HCT116 (cell line): Measurements from ENCODE around the gene BCAR1. TPM values are rescaled to one million over a fixed set of nuclear protein-coding genes. Genes with fewer than 3 reads are reported as not detected.

ENCODE experiments used
- ATAC-seq: fragments of 200-7000 bp; cut with Tn5 transposase; 2 replicates; pipeline ENCODE4 v1.9.1; 2020; ENCODE audit warnings: mild to moderate bottlenecking, moderate library complexity
- BruUV-seq: library from RNA; stranded (reverse); fragments of 400-500 nt; replicated peaks from 2 replicates; lab custom pipeline; 2021; lab: Mats Ljungman, UMichigan
- CTCF ChIA-PET: fragments of 300-600 bp; sonication (Branson Sonifier 250); formaldehyde crosslinking; loops from one replicate; lab custom pipeline; 2021; ENCODE audit warnings: antibody characterized with exemption; lab: Charles Lee
- POLR2A ChIA-PET: fragments of 300-600, 350-600 bp; sonication (Branson Sonifier 250); formaldehyde crosslinking; loops from one replicate; lab custom pipeline; 2021; ENCODE audit warnings: antibody characterized with exemption; lab: Charles Lee
- RAD21 ChIA-PET, 2 experiments: fragments of 300-600 bp; sonication (Branson Sonifier 250); formaldehyde crosslinking; loops; one replicate each; lab custom pipeline; 2023; ENCODE audit warnings: low total read pairs in 2 of 2; ENCODE audit not compliant: uncharacterized antibody in 2 of 2, unreplicated experiment in 2 of 2, low non-redundant PET in 1 of 2; lab: Charles Lee
- DNase-seq: peaks from one replicate; pipeline ENCODE4 v3.0.0-alpha.2; 2010; ENCODE audit warnings: low read depth, low spot score
- H2AFZ ChIP-seq: fragments of 200-600 bp; shearing (Covaris generic), sonication (generic); 2 replicates; pipeline ENCODE4 v1.6.1; 2017; ENCODE audit warnings: low read depth, mixed run types, mixed read lengths, antibody characterized with exemption, low read length; ENCODE audit not compliant: poor library complexity, severe bottlenecking
- H3K27ac ChIP-seq: 2 replicates; pipeline ENCODE4 v1.5.1; 2012; ENCODE audit warnings: low read depth, low read length
- H3K27me3 ChIP-seq: fragments of 200-600 bp; sonication (generic); 2 replicates; pipeline ENCODE4 v1.6.1; 2016; ENCODE audit warnings: mixed run types, low read length, mixed read lengths; ENCODE audit not compliant: insufficient read depth
- H3K36me3 ChIP-seq, 2 experiments: fragments of 200-500 bp in 1 of 2; fragments of 200-600 bp in 1 of 2; sonication (Bioruptor generic) in 1 of 2; sonication (generic) in 1 of 2; 2 replicates each; pipeline versions ENCODE4 v1.5.1 to v1.6.1; 2014 to 2016; ENCODE audit warnings: low read length in 2 of 2, inconsistent platforms in 1 of 2, mixed read lengths in 1 of 2, mixed run types in 1 of 2; ENCODE audit not compliant: insufficient read depth in 2 of 2, control insufficient read depth in 1 of 2
- H3K4me1 ChIP-seq, 2 experiments: fragments of 200-600 bp in 1 of 2; sonication (generic) in 1 of 2; 2 replicates each; pipeline versions ENCODE4 v1.5.1 to v1.6.1; 2012 to 2017; ENCODE audit warnings: low read length in 2 of 2, inconsistent platforms in 1 of 2, mild to moderate bottlenecking in 1 of 2, mixed read lengths in 1 of 2, mixed run types in 1 of 2, moderate library complexity in 1 of 2; ENCODE audit not compliant: insufficient read depth in 2 of 2, control insufficient read depth in 1 of 2
- H3K4me2 ChIP-seq: fragments of 200-600 bp; sonication (generic); 2 replicates; pipeline ENCODE4 v1.6.1; 2017; ENCODE audit warnings: mixed run types, low read length, mixed read lengths
- H3K4me3 ChIP-seq, 2 experiments: fragments of 200-600 bp in 1 of 2; sonication (generic) in 1 of 2; replicated peaks in 1 of 2; 2 replicates each; pipeline ENCODE4 v1.5.1; 2011 to 2016; ENCODE audit warnings: low read length in 2 of 2, control low read depth in 1 of 2, low read depth in 1 of 2, mild to moderate bottlenecking in 1 of 2, mixed read lengths in 1 of 2, mixed run types in 1 of 2
- H3K79me2 ChIP-seq: fragments of 200-600 bp; sonication (generic); 2 replicates; pipeline ENCODE4 v1.6.1; 2017; ENCODE audit warnings: mild to moderate bottlenecking, mixed run types, low read length, moderate library complexity, mixed read lengths; ENCODE audit not compliant: insufficient read depth
- H3K9ac ChIP-seq: fragments of 200-600 bp; sonication (generic); 2 replicates; pipeline ENCODE4 v1.6.1; 2016; ENCODE audit warnings: low read length, mixed read lengths
- H3K9me2 ChIP-seq: fragments of 200-600 bp; sonication (generic), shearing (Covaris generic); 2 replicates; pipeline ENCODE4 v1.6.1; 2017; ENCODE audit warnings: mixed run types, mild to moderate bottlenecking, moderate library complexity; ENCODE audit not compliant: insufficient read depth
- H3K9me3 ChIP-seq, 2 experiments: fragments of 200-500 bp in 1 of 2; fragments of 200-600 bp in 1 of 2; sonication (Bioruptor generic) in 1 of 2; sonication (generic) in 1 of 2; 2 replicates each; pipeline ENCODE4 v1.6.1; 2014 to 2017; ENCODE audit warnings: low read length in 2 of 2, mixed read lengths in 2 of 2, inconsistent platforms in 1 of 2, low read depth in 1 of 2, mild to moderate bottlenecking in 1 of 2, mixed run types in 1 of 2, moderate library complexity in 1 of 2; ENCODE audit not compliant: control insufficient read depth in 1 of 2, insufficient read depth in 1 of 2
- H4K20me1 ChIP-seq: fragments of 200-600 bp; sonication (generic), shearing (Covaris generic); 2 replicates; pipeline ENCODE4 v1.6.1; 2017; ENCODE audit warnings: mixed run types, mild to moderate bottlenecking, moderate library complexity; ENCODE audit not compliant: insufficient read depth
- CBX3 ChIP-seq: IDR thresholded peaks from 2 replicates; pipeline ENCODE4 v1.6.1; 2012; ENCODE audit warnings: low read depth
- EGR1 ChIP-seq: IDR thresholded peaks from 2 replicates; pipeline ENCODE4 v1.6.1; 2012; ENCODE audit warnings: low read depth
- JUND ChIP-seq: IDR thresholded peaks from 2 replicates; pipeline ENCODE4 v1.6.1; 2012
- POLR2AphosphoS5 ChIP-seq: IDR thresholded peaks from 2 replicates; pipeline ENCODE4 v1.6.1; 2011; ENCODE audit warnings: mild to moderate bottlenecking, low read depth, low read length, moderate library complexity
- SIN3A ChIP-seq: IDR thresholded peaks from 2 replicates; pipeline ENCODE4 v1.6.1; 2012; ENCODE audit warnings: low read depth
- SP1 ChIP-seq: IDR thresholded peaks from 2 replicates; pipeline ENCODE4 v1.6.1; 2012; ENCODE audit warnings: low read depth
- SRF ChIP-seq: IDR thresholded peaks from 2 replicates; pipeline ENCODE4 v1.6.1; 2012; ENCODE audit warnings: low read depth
- YY1 ChIP-seq: IDR thresholded peaks from 2 replicates; pipeline ENCODE4 v1.6.1; 2011; ENCODE audit warnings: low read length, low read depth, moderate library complexity, mild to moderate bottlenecking; ENCODE audit not compliant: insufficient replicate concordance; ENCODE audit errors: extremely low read depth
- ZFX ChIP-seq: fragments of 450-650 bp; IDR thresholded peaks from 2 replicates; pipeline ENCODE4 v1.6.1; 2017
- intact Hi-C: fragments of 100-400 bp; cut with micrococcal nuclease; formaldehyde crosslinking; loops from 2 replicates; pipeline ENCODE4 v1.10.0; 2022
- total RNA-seq: library from RNA; stranded (reverse); gene quantifications from one replicate; pipeline ENCODE4 v1.2.1, GENCODE V29; 2021; ENCODE audit not compliant: unreplicated experiment
- TF ChIP-seq, protein P1 (sequence below): IDR thresholded peaks from 2 replicates; pipeline ENCODE4 v1.6.1; 2012; ENCODE audit warnings: low read depth

Gene BCAR1
- total RNA-seq, 1 experiment from 2014 or later: 49.6 TPM

DNA sequence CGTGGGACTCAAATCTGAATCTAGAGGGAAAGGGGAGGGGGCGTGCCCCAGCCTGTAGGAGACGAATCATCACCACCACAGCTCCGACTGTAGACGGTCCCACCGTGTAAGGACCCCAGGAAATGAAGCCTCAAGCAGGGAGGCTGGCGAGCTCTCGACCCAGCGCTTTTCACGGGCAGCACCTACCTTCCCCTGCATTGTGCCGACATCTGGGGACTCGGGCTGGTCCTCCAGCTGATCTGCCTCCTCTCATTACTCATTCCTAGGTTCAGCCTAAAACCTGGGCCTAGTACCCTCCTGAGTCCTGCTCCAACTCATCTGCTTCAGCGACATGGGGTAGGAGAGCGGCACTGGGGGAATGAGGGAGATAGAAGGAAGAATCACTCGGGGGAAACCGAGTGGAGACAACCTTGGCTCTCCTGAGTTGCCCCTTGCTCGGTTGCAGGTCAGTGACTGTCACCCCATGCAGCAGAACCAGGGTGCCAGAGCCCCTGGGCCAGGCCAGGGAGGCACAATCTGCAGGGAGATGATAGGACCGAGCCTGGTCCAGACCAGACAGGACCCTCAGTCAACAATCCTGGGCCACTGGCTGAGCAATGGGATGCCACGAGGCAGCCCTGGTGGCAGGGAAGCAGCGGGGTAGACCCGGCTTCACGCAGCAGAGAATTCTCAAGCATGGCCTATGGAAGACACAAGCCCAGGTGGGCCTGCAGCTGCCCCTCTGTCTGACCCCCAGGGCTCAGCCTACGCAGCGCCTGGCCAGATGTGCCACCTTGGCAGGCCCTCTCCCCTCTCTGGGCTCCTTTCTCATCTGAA is 833 bp upstream of the BCAR1 start:
- CTCF ChIA-PET: no interaction called here
- H2AFZ ChIP-seq: no peak overlapping the region
- no peak for ATAC-seq

More for the DNA sequence above, 833 bp upstream of the BCAR1 start:
- Histone ChIP-seq H3K27me3 (no peaks in the 10 kb centered on the region), H4K20me1 (no peaks in the 10 kb centered on the region), H3K9me3 (no peaks in the 10 kb centered on the region), H3K9ac (peak overlapping the region; percentile 56)
- no peak for DNase-seq
- TF ChIP-seq SIN3A (no peak), POLR2AphosphoS5 (no peak), JUND (no peak), ZFX (no peak), SP1 (no peak), YY1 (no peak), CBX3 (no peak), SRF (no peak), EGR1 (no peak)
- TF ChIP-seq, protein P1, sequence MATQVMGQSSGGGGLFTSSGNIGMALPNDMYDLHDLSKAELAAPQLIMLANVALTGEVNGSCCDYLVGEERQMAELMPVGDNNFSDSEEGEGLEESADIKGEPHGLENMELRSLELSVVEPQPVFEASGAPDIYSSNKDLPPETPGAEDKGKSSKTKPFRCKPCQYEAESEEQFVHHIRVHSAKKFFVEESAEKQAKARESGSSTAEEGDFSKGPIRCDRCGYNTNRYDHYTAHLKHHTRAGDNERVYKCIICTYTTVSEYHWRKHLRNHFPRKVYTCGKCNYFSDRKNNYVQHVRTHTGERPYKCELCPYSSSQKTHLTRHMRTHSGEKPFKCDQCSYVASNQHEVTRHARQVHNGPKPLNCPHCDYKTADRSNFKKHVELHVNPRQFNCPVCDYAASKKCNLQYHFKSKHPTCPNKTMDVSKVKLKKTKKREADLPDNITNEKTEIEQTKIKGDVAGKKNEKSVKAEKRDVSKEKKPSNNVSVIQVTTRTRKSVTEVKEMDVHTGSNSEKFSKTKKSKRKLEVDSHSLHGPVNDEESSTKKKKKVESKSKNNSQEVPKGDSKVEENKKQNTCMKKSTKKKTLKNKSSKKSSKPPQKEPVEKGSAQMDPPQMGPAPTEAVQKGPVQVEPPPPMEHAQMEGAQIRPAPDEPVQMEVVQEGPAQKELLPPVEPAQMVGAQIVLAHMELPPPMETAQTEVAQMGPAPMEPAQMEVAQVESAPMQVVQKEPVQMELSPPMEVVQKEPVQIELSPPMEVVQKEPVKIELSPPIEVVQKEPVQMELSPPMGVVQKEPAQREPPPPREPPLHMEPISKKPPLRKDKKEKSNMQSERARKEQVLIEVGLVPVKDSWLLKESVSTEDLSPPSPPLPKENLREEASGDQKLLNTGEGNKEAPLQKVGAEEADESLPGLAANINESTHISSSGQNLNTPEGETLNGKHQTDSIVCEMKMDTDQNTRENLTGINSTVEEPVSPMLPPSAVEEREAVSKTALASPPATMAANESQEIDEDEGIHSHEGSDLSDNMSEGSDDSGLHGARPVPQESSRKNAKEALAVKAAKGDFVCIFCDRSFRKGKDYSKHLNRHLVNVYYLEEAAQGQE: no peak
- TF ChIP-seq, all 23 proteins: peak for 0
- Histone ChIP-seq H3K9me2 (no peaks in the 10 kb centered on the region), H3K36me3 (no peaks in the 10 kb centered on the region; a peak in 1 of 4 replicates), H3K4me1 (peaks cover 57 to 85% of the 10 kb centered on the region in 2 experiments), H3K4me2 (peak overlapping the region; percentile 78), H3K4me3 (peak overlapping the region in 1 of 2 experiments; percentile 28; a peak in 1 of 4 replicates), H3K27ac (peak overlapping the region; percentile 77), H3K79me2 (peaks cover 74% of the 10 kb centered on the region)
- no TSS peak for BruUV-seq
- ChIA-PET RAD21 (no interaction called here), POLR2A (interaction anchor here (1.1 kb wide), 1 partner anchor 133 kb away, joined by 3 read pairs; no protein-coding TSS in a partner anchor)
- intact Hi-C loops: no loop called here
